H9 (cell line): Measurements from ENCODE around the gene MAP2. TPM values are rescaled to one million over a fixed set of nuclear protein-coding genes. Genes with fewer than 3 reads are reported as not detected.

Experiments
- DNase-seq: peaks from one replicate; pipeline ENCODE4 v3.0.0-alpha.2; 2017
- H2AFZ ChIP-seq: one replicate; pipeline ENCODE4 v1.6.1; 2013; ENCODE audit warnings: mild to moderate bottlenecking, low read length, control low read depth, moderate library complexity
- H2AK5ac ChIP-seq: 2 replicates; pipeline ENCODE4 v1.6.1; 2013; ENCODE audit warnings: low read length, control low read depth, mixed read lengths; ENCODE audit not compliant: insufficient read length
- H2BK120ac ChIP-seq: one replicate; pipeline ENCODE4 v1.6.1; 2013; ENCODE audit warnings: low read depth, mild to moderate bottlenecking, low read length, control low read depth, inconsistent platforms; ENCODE audit not compliant: poor library complexity, severe bottlenecking
- H2BK12ac ChIP-seq: 2 replicates; pipeline ENCODE4 v1.6.1; 2013; ENCODE audit warnings: low read length, control low read depth, mixed read lengths, low read depth; ENCODE audit not compliant: insufficient read length
- H2BK15ac ChIP-seq: 2 replicates; pipeline ENCODE4 v1.6.1; 2013; ENCODE audit warnings: low read depth, low read length, control low read depth
- H2BK20ac ChIP-seq: one replicate; pipeline ENCODE4 v1.6.1; 2013; ENCODE audit warnings: low read depth, mild to moderate bottlenecking, low read length, control low read depth, inconsistent platforms; ENCODE audit not compliant: poor library complexity, severe bottlenecking
- H2BK5ac ChIP-seq: 2 replicates; pipeline ENCODE4 v1.6.1; 2013; ENCODE audit warnings: low read length, control low read depth, mixed read lengths; ENCODE audit not compliant: insufficient read length
- H3K14ac ChIP-seq: 2 replicates; pipeline ENCODE4 v1.6.1; 2013; ENCODE audit warnings: low read length, control low read depth; ENCODE audit not compliant: insufficient read depth
- H3K18ac ChIP-seq: 2 replicates; pipeline ENCODE4 v1.6.1; 2013; ENCODE audit warnings: low read depth, mild to moderate bottlenecking, mixed read lengths, low read length, control low read depth; ENCODE audit not compliant: insufficient read length
- H3K23ac ChIP-seq: 2 replicates; pipeline ENCODE4 v1.6.1; 2013; ENCODE audit warnings: low read length, control low read depth, mixed read lengths, low read depth; ENCODE audit not compliant: insufficient read length
- H3K23me2 ChIP-seq: 2 replicates; pipeline ENCODE4 v1.6.1; 2013; ENCODE audit warnings: low read depth, mild to moderate bottlenecking, mixed read lengths, low read length, control low read depth; ENCODE audit not compliant: insufficient read length, poor library complexity, severe bottlenecking
- H3K27ac ChIP-seq: 2 replicates; pipeline ENCODE4 v1.5.1; 2013; ENCODE audit warnings: low read length, control low read depth, mixed read lengths, low read depth; ENCODE audit not compliant: insufficient read length
- H3K27me3 ChIP-seq: 2 replicates; pipeline ENCODE4 v1.6.1; 2013; ENCODE audit warnings: low read length, control low read depth, inconsistent platforms; ENCODE audit not compliant: insufficient read depth
- H3K4ac ChIP-seq: 2 replicates; pipeline ENCODE4 v1.6.1; 2013; ENCODE audit warnings: low read depth, mild to moderate bottlenecking, control low read depth, inconsistent platforms, low read length, moderate library complexity
- H3K4me1 ChIP-seq: 2 replicates; pipeline ENCODE4 v1.6.1; 2013; ENCODE audit warnings: low read length, control low read depth, inconsistent platforms; ENCODE audit not compliant: insufficient read depth
- H3K4me2 ChIP-seq: 2 replicates; pipeline ENCODE4 v1.6.1; 2013; ENCODE audit warnings: low read length, control low read depth, mixed read lengths; ENCODE audit not compliant: insufficient read length, insufficient read depth
- H3K56ac ChIP-seq: 2 replicates; pipeline ENCODE4 v1.6.1; 2013; ENCODE audit warnings: low read depth, mild to moderate bottlenecking, mixed read lengths, low read length, control low read depth; ENCODE audit not compliant: insufficient read length
- H3K79me1 ChIP-seq: 2 replicates; pipeline ENCODE4 v1.6.1; 2013; ENCODE audit warnings: low read depth, mild to moderate bottlenecking, moderate library complexity, low read length, control low read depth, inconsistent platforms; ENCODE audit not compliant: insufficient read depth, poor library complexity, severe bottlenecking
- H3K79me2 ChIP-seq: 2 replicates; pipeline ENCODE4 v1.6.1; 2013; ENCODE audit warnings: low read length, control low read depth, inconsistent platforms; ENCODE audit not compliant: insufficient read depth
- H3K9ac ChIP-seq: 2 replicates; pipeline ENCODE4 v1.6.1; 2013; ENCODE audit warnings: low read length, control low read depth, mixed read lengths; ENCODE audit not compliant: insufficient read length; ENCODE audit errors: extremely low read depth
- H3K9me3 ChIP-seq: one replicate; pipeline ENCODE4 v1.6.1; 2013; ENCODE audit warnings: low read depth, low read length, inconsistent platforms; ENCODE audit not compliant: control insufficient read depth
- H3T11ph ChIP-seq: one replicate; pipeline ENCODE4 v1.6.1; 2013; ENCODE audit warnings: mild to moderate bottlenecking, low read length, control low read depth, inconsistent platforms
- H4K20me1 ChIP-seq: one replicate; pipeline ENCODE4 v1.6.1; 2013; ENCODE audit not compliant: control insufficient read depth, insufficient read length, insufficient read depth
- H4K5ac ChIP-seq: 2 replicates; pipeline ENCODE4 v1.6.1; 2013; ENCODE audit warnings: low read depth, mild to moderate bottlenecking, mixed read lengths, low read length, control low read depth; ENCODE audit not compliant: insufficient read length
- H4K8ac ChIP-seq: replicated peaks from 2 replicates; pipeline ENCODE4 v1.6.1; 2013; ENCODE audit warnings: low read length, control low read depth, mixed read lengths, low read depth; ENCODE audit not compliant: insufficient read length
- H4K91ac ChIP-seq: 2 replicates; pipeline ENCODE4 v1.6.1; 2013; ENCODE audit warnings: low read depth, mild to moderate bottlenecking, moderate library complexity, mixed read lengths, low read length, control low read depth; ENCODE audit not compliant: insufficient read length
- H3K27ac Mint-ChIP-seq, 3 experiments: 2 replicates in 2 of 3; 3 replicates in 1 of 3; pipeline ENCODE4 v1.8.0; 2020 to 2021; ENCODE audit warnings: mixed read lengths in 3 of 3, mild to moderate bottlenecking in 1 of 3, moderate library complexity in 1 of 3
- H3K27me3 Mint-ChIP-seq: 2 replicates; pipeline ENCODE4 v1.8.0; 2021; ENCODE audit warnings: low read depth, mild to moderate bottlenecking, moderate library complexity, mixed read lengths
- H3K36me3 Mint-ChIP-seq, 3 experiments: 2 replicates in 2 of 3; 3 replicates in 1 of 3; pipeline ENCODE4 v1.8.0; 2020 to 2021; ENCODE audit warnings: low read depth in 3 of 3, mixed read lengths in 3 of 3; ENCODE audit not compliant: insufficient read depth in 1 of 3
- H3K4me1 Mint-ChIP-seq, 2 experiments: 2 replicates each; pipeline ENCODE4 v1.8.0; 2020; ENCODE audit warnings: mixed read lengths in 2 of 2
- H3K4me3 Mint-ChIP-seq, 2 experiments: 2 replicates in 1 of 2; 3 replicates in 1 of 2; pipeline ENCODE4 v1.8.0; 2020 to 2021; ENCODE audit warnings: mild to moderate bottlenecking in 2 of 2, mixed read lengths in 2 of 2, moderate library complexity in 1 of 2
- H3K9me3 Mint-ChIP-seq, 2 experiments: 2 replicates in 1 of 2; 3 replicates in 1 of 2; pipeline ENCODE4 v1.8.0; 2020; ENCODE audit warnings: mild to moderate bottlenecking in 2 of 2, mixed read lengths in 2 of 2, moderate library complexity in 1 of 2
- WGBS: extraction: QIAGEN DNeasy Blood & Tissue Kit; methylation state at CpG from one replicate; pipeline ENCODE4 v1.1.7; 2013; ENCODE audit warnings: missing lambda C conversion rate, low lambda C conversion rate, mixed read lengths; ENCODE audit not compliant: insufficient read length; ENCODE audit errors: extremely low coverage; 5-methylcytosine and 5-hydroxymethylcytosine counted together
- total RNA-seq: library from RNA; stranded (reverse); gene quantifications from 2 replicates; pipeline ENCODE4 v1.2.1, GENCODE V29; 2021
- TF ChIP-seq, protein P1 (sequence below): fragments of 200-600 bp; sonication (generic); conservative IDR thresholded peaks from 3 replicates; pipeline ENCODE4 v1.8.0; 2021; ENCODE audit warnings: antibody characterized with exemption, mild to moderate bottlenecking

MAP2 gene
- total RNA-seq, 1 experiment from 2014 or later = 0.87 TPM

DNA sequence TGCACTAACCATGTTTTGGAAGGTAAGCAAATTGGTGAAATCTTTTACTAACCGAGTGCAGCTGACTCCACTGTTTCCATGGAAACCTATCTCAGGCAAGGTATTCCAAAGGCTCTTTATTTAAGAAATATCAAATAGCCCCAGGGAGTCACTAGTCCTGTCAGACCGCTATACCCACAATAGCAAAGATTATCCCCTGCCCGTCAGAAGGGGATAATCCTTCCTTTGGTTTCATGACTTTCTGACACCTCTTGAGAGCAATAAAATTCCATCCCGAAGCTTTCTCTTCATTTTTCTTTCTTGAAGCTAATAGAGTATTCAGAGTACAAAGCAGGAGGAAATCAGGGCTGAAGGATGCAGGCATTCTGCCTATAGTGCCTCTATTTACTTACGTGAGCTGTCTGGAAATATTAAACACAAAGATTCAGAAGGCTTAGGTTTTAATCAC lies 34.7 kb upstream of the MAP2 start:
- H3K9me3 Mint-ChIP-seq = peaks cover 0 to 3% of the 10 kb centered on the region in 2 experiments; a peak in 1 of 5 replicates
- H2BK5ac ChIP-seq = no peak overlapping the region

More for the DNA sequence above, 34.7 kb upstream of the MAP2 start:
- Histone ChIP-seq H2BK20ac (no peak overlapping the region), H2BK12ac (no peak overlapping the region), H3K56ac (no peak overlapping the region), H3K23ac (no peak overlapping the region), H2BK120ac (no peak overlapping the region), H3K23me2 (no peaks in the 10 kb centered on the region), H2AFZ (no peak overlapping the region), H3K79me1 (no peaks in the 10 kb centered on the region), H3K4me2 (no peak overlapping the region), H4K20me1 (no peaks in the 10 kb centered on the region), H3K14ac (no peak overlapping the region), H2AK5ac (no peak overlapping the region), H2BK15ac (no peak overlapping the region), H4K91ac (no peak overlapping the region), H3K4ac (no peak overlapping the region), H3K4me1 (no peaks in the 10 kb centered on the region; the same call in 1 of the 2 replicates), H3K27ac (no peak overlapping the region), H3K27me3 (no peaks in the 10 kb centered on the region), H4K8ac (no peak overlapping the region), H3K9ac (no peak overlapping the region), H3K18ac (no peak overlapping the region), H4K5ac (no peak overlapping the region), H3T11ph (no peak overlapping the region), H3K9me3 (no peaks in the 10 kb centered on the region), H3K79me2 (no peaks in the 10 kb centered on the region)
- Mint-ChIP-seq H3K27ac (no peak overlapping the region), H3K4me3 (no peak overlapping the region), H3K36me3 (peaks cover 0 to 4% (median 0%) of the 10 kb centered on the region in 3 experiments; a peak in 1 of 7 replicates), H3K4me1 (peaks cover 6 to 7% of the 10 kb centered on the region in 2 experiments), H3K27me3 (peaks cover 2% of the 10 kb centered on the region)
- no peak for DNase-seq
- TF ChIP-seq, protein P1, sequence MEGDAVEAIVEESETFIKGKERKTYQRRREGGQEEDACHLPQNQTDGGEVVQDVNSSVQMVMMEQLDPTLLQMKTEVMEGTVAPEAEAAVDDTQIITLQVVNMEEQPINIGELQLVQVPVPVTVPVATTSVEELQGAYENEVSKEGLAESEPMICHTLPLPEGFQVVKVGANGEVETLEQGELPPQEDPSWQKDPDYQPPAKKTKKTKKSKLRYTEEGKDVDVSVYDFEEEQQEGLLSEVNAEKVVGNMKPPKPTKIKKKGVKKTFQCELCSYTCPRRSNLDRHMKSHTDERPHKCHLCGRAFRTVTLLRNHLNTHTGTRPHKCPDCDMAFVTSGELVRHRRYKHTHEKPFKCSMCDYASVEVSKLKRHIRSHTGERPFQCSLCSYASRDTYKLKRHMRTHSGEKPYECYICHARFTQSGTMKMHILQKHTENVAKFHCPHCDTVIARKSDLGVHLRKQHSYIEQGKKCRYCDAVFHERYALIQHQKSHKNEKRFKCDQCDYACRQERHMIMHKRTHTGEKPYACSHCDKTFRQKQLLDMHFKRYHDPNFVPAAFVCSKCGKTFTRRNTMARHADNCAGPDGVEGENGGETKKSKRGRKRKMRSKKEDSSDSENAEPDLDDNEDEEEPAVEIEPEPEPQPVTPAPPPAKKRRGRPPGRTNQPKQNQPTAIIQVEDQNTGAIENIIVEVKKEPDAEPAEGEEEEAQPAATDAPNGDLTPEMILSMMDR = no peak
- WGBS = no CpG with 5 or more reads among the region's 5 CpGs
